GM21723 (cell line): ENCODE data around the gene HSD3B2.
"Not testable (repeated sequence)": the region's sequence is repeated elsewhere in the genome, so short reads cannot be mapped to it uniquely, and the experiment has no call there.

Experiments
- ATAC-seq: cut with Tn5 transposase; IDR thresholded peaks from one replicate; pipeline ENCODE4 v1.9.1; 2021; ENCODE audit warnings: mild to moderate bottlenecking, moderate library complexity; ENCODE audit not compliant: unreplicated experiment

The HSD3B2 gene

DNA sequence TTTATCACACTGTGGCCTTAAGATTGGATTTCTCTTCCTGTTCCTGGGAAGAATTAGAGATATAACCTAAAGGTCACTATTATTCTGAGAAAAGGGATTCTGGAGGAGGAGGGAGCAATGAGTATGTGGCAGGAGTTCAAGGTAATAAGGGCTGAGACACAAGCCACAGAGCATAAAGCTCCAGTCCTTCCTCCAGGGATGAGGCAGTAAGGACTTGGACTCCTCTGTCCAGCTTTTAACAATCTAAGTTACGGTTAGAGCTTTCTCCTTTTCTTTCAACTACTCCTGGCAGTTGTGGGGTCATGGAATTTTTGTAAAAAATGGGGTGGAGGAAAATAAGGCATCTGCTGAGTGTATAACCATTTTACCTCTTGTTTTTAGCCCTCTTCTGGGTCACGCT, at the start of gene HSD3B2:
HSD3B2 (plus strand) TSS at position 201 of the 400 bp plus-strand sequence. CDS start 270 bp downstream, outside the sequence.
- ATAC-seq, result no peak

GRCh38 chr1:119366424-119366823, 48.5 kb upstream of the HSD3B2 start:
- no peak for ATAC-seq

- no peak for ATAC-seq
Measured at GRCh38 chr1:119367432-119368124, 47.4 kb upstream of the HSD3B2 start.

DNA sequence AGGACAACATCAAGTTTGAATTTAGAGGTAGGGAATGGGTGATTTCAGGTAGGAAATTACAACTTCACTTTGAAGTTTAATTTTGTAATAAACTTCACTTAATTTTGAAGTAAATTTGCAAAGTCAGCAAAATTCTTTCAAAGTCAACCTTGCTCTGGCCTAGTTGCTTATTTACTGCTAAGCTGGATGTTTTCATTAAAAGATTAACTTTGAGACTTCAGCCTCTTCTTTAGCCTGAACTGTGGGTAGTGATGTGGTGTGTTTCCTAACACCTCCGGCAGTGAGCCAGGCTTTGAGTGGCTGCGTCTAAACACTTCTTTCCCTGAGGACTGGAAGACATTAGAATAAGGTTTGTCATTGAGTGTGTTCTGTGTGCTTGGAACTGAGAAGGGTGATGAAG, 46.4 kb upstream of the HSD3B2 start, which contains the start of gene HAO2:
HAO2 (plus strand) TSS at position 232 of the 400 bp plus-strand sequence. CDS start 12,301 bp downstream, outside the sequence.
- ATAC-seq, result no peak

- ATAC-seq, result no peak
Measured at GRCh38 chr1:119370748-119371147, 44.2 kb upstream of the HSD3B2 start.

DNA sequence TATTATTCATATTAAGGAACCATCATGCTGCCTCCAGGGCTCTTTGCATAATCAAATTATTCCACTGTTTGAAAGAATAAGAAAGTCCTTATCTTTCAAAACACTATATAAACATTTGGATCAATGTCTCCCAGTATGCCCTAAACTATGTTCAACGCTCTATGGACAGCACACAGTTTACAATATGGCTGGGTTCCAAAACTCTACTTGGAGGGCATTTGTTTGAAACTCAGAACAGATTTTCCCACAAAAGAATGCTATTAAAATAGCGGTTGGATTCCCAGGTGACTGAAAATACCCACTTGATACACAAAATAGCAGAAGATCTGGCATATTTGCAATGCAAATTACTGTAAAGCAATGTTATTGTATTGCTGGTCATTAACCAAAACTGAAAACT, 43.1 kb upstream of the HSD3B2 start:
- ATAC-seq, result no peak

DNA sequence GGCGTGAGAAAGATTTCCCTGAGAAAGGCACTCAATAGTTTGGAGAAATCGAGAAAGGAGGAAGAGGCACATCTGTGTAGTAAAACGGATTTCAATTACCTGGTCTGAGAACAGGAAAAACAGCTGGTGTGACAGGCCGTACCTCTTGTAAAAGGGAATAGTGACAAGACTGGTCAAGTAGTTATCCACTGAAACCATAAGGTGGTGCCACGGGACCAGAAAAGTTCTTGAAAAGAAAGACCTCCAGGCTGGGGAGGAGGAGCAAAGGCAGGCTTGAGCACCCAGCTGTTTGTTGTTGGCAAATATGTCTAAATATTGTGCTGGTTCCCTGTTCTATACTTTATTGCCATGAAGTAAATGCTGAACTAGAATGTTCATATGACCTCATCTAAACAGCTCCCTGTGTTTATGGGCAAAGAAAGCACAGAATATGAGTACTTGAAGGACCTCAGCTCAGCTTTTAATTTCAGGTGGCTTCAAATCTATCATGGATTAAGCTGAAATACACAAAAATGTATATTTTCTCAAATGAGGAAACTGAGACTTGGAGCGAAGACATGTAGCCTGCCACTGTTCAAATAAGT, 42.4 kb upstream of the HSD3B2 start:
- peak; percentile 70 for ATAC-seq

DNA sequence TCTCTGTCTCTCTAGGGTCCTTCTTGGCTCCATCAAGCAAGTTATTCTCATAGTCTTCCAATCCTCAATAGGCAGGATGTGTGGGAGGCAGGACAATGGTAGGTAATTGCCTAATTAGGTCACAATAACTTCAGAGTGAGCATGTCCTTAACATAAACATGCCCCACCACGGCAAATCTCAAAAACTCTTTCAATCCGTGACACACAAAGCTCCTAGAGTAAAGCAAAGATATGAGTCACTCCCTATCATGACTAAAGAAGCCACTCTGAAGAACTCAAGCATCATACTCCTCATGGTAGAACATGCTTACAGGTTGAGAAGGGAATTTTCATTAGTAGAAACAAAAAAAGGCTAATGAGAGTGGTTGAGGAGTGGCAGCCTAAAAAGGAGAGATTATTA, 41.5 kb upstream of the HSD3B2 start:
- no peak for ATAC-seq

DNA sequence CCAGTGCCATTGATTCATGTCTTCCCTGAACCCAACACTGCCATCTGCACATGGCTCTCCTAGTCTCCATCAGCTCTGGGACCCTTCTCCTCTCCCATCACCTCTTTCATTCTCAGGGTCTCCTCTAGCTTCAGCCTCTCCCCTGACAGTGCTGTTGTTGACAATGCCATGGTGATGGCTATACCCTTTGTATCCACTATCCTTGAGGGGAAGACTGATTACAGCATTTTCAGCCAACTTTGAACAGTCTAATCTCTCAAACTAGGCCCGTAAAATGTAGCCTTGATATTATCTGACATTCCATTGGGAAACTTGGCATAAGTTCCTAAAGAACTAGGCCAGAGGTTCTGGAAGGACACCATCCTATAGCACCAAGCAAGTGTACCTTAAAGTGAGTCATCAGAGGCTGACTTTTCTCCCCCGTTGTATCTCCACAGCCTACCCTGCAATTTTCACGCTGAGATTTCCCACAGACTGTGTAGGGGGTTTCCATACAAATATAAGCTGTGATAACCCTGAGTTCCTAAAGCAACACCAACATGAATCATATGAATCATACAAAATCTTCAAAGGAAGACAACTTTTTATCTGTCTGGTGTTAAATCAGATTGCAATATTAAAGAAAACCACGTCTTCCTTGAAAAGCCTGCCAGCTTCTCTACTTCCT, 40.6 kb upstream of the HSD3B2 start:
- ATAC-seq, result no peak

DNA sequence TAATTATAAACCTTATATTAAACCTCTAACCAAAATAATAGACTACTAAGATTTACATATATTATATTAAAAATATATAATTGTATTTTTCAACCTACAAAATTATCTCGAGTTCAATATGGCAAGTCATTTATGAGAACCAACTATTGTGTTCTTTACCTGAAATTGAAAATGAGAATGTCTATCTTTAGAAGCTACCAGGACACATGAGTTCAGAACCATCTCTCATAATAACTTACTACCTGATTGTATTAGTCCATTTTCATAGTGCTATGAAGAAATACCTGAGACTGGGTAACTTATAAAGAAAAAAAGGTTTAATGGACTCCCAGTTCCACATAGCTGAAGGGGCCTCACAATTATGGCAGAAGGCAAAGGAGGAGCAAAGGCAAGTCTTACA, 39.6 kb upstream of the HSD3B2 start:
- no peak for ATAC-seq

DNA sequence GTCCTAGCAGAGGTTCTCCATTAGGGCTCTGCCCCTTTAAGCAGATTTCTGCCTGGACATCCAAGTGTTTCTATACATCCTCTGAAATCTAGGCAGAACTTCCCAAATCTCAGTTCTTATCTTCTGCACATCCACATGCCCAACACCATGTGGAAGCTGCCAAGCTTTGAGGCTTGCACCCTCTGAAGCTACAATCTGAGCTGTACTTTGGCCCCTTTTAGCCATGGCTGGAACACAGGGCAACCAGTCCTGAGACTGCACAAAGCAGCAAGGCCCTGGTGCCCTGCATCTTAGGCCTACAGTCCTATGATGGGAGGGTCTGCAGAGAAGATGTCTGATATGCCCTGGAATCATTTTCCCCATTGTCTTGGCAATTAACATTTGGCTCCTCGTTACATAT, 38.4 kb upstream of the HSD3B2 start:
- no peak for ATAC-seq

GRCh38 chr1:119377594-119377993, 37.4 kb upstream of the HSD3B2 start:
- ATAC-seq, result not testable (repeated sequence)

GRCh38 chr1:119379117-119379516, 35.8 kb upstream of the HSD3B2 start:
- ATAC-seq, result no peak

GRCh38 chr1:119380304-119380703, 34.6 kb upstream of the HSD3B2 start:
- no peak for ATAC-seq

DNA sequence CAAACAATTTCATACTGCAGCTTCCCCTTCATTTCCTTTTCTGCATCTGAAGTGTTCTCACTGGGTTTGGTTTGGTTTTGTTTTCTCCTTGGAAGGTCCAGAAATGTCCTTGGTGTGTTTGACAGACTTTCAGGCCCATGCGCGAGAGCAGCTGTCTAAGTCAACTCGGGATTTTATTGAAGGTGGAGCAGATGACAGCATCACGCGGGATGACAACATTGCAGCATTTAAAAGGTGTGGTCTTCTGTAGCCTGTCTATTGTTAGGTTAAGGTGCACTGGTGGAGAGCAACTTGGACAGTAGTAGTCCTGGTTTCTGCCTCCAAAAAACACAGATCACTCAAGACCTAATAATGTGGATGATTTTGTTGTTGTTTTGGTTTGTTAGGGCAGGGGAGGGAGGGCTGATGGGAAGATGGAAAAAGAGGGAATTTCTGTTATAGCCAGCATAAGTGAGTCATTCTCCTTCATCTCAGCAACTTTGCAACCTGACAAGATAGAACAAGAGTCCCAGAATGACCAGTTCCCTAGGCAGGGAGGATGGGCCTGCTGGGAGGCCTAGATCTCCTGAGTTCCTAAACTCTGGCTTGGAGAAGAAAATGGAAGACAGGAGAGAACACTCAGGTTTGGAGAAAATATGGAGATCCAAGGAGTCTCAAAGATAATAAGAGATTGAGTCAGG, 33.8 kb upstream of the HSD3B2 start:
- ATAC-seq, result no peak

DNA sequence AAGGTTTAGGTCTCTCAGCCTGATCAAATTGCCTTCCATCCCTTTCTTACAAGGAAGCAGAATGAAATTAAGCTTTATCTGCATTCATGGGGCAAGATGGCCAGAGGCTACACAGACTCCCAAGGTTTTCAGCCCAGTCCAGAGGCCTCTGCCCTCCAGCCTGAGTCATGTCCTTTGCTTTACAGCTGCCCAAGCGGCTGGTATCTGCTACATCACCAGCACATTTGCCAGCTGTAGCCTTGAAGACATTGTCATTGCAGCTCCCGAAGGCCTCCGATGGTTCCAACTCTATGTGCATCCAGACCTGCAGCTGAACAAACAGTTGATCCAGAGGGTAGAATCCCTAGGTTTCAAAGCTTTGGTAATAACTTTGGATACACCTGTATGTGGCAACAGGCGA, 30.4 kb upstream of the HSD3B2 start:
- ATAC-seq, result no peak

DNA sequence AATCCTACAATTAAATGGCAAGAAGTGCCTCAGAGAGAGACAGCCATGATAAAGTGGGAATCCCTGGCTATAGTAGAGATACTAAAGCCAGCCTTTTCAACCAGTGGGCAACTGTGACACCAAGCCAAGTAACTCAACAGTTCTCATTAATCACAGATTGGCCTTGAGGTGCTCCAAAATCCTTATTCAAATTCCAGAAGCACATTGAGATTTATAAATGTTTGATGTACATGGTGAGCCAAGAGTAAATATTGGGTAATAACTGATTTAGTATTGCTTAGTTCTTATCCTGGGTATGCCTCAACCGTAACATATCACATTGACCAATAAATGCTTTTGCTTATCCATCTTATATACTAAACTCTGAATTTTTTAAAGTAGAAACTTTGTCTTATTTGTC, 29.3 kb upstream of the HSD3B2 start:
- no peak for ATAC-seq

DNA sequence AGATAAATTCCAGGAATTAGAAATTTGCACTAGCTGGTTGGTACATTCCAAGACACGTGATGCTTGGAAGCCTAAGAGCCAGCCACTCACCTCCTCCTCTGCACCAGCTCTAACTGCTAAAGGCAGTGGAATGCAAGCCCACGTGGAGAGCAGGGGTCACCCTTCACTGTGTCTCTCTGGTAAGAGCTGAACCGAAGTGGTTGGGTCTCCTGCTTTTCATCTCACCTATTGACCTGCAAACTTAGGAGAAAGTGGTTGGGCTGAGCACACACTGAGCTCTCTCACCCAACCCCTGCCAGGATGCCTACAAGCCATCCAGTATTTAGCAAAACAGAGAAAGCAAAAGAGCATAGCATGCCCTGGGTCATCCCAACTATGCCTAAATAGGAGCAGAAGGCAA, 27.1 kb upstream of the HSD3B2 start:
- no peak for ATAC-seq

DNA sequence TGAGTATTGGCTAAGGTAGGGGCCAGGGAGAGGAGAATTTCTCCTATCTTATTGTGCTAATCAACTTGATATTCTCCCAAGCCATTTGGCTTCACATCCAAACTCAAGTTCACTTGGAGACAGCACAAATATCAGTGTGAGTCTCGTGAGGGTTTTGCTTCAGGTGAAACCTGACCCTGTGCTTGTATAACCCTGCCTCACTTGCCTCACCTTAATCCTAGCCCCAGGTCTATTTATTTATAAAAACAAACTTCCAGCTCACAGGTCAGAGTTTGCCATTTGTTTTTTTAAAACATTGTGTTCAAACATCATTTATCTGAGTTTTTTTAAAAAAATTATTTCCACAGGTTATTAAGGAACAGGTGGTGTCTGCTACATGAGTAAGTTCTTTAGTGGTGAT, 26.5 kb upstream of the HSD3B2 start:
- no peak for ATAC-seq

- ATAC-seq, result no peak
Measured at GRCh38 chr1:119390526-119390925, 24.4 kb upstream of the HSD3B2 start.

GRCh38 chr1:119391749-119392148, 23.2 kb upstream of the HSD3B2 start:
- no peak for ATAC-seq

DNA sequence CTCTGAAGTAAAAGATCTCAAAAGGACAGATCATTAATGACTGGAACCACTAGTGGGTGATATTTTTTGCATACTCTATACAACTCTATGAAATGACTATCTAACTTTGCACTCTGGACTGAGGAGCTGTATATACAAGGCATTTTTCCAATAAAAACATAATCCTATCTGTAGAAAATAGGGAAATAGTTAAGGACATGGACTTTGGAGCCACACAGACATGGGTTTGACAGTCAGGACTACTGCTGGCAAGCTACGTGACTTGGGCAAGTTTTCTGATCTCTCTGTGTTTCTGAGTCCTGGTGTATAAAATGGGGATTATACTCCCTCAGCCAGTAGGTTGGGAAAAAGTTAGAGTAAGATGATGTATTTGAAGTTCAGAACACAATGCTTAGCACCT, 20.9 kb upstream of the HSD3B2 start:
- no peak for ATAC-seq
